SK-N-SH (cell line): Measurements from ENCODE around the gene CYP11A1. TPM values are rescaled to one million over a fixed set of nuclear protein-coding genes. Genes with fewer than 3 reads are reported as not detected.

Experiments used
- CTCF ChIA-PET: fragments of 300-600, 350-600 bp; formaldehyde crosslinking; extraction: SDS; loops from one replicate; lab custom pipeline; 2021; lab: Yijun Ruan, JAX
- POLR2A ChIA-PET: fragments of 350-600 bp; sonication (Branson Sonifier 250); formaldehyde crosslinking; extraction: SDS; loops from one replicate; lab custom pipeline; 2020; ENCODE audit warnings: antibody characterized with exemption, inconsistent platforms; lab: Yijun Ruan, JAX
- DNase-seq: peaks from one replicate; pipeline ENCODE4 v3.0.0; 2012
- H2AFZ ChIP-seq: fragments of 200-600 bp; sonication (generic); 2 replicates; pipeline ENCODE4 v1.8.1; 2016; ENCODE audit warnings: antibody characterized with exemption, mild to moderate bottlenecking, low read depth
- H3F3A ChIP-seq: fragments of 200-600 bp; sonication (generic); replicated peaks from 2 replicates; pipeline ENCODE3; 2016; ENCODE audit warnings: antibody characterized with exemption, mild to moderate bottlenecking; ENCODE audit not compliant: insufficient read depth
- H3K27ac ChIP-seq, 2 experiments: fragments of 200-500 bp in 1 of 2; fragments of 200-600 bp in 1 of 2; sonication (Bioruptor generic) in 1 of 2; sonication (generic), shearing (Covaris generic) in 1 of 2; 2 replicates each; pipeline versions ENCODE4 v1.5.1 to v1.6.1; 2014 to 2016; ENCODE audit warnings: low read depth in 2 of 2, inconsistent platforms in 1 of 2, low read length in 1 of 2, mild to moderate bottlenecking in 1 of 2, mixed read lengths in 1 of 2
- H3K27me3 ChIP-seq: fragments of 200-600 bp; sonication (generic), shearing (Covaris generic); 2 replicates; pipeline ENCODE4 v1.6.1; 2016; ENCODE audit warnings: mixed run types; ENCODE audit not compliant: insufficient read depth
- H3K36me3 ChIP-seq, 2 experiments: fragments of 200-500 bp in 1 of 2; fragments of 200-600 bp in 1 of 2; sonication (Bioruptor generic) in 1 of 2; sonication (generic) in 1 of 2; replicated peaks in 1 of 2; 2 replicates each; pipeline versions ENCODE3 to v1.5.1; 2014 to 2016; ENCODE audit warnings: low read length in 1 of 2, mild to moderate bottlenecking in 1 of 2; ENCODE audit not compliant: insufficient read depth in 2 of 2, control insufficient read depth in 1 of 2
- H3K4me1 ChIP-seq, 2 experiments: fragments of 200-500 bp in 1 of 2; fragments of 200-600 bp in 1 of 2; sonication (Bioruptor generic) in 1 of 2; sonication (generic), shearing (Covaris generic) in 1 of 2; 2 replicates each; pipeline versions ENCODE4 v1.5.1 to v1.6.1; 2014 to 2016; ENCODE audit warnings: low read depth in 1 of 2, low read length in 1 of 2, mixed run types in 1 of 2; ENCODE audit not compliant: insufficient read depth in 2 of 2, control insufficient read depth in 1 of 2
- H3K4me2 ChIP-seq: fragments of 200-600 bp; sonication (generic), shearing (Covaris generic); 2 replicates; pipeline ENCODE4 v1.6.1; 2017; ENCODE audit warnings: mixed run types
- H3K4me3 ChIP-seq, 2 experiments: fragments of 200-500 bp in 1 of 2; fragments of 200-600 bp in 1 of 2; sonication (Bioruptor generic) in 1 of 2; sonication (generic), shearing (Covaris generic) in 1 of 2; 2 replicates each; pipeline versions ENCODE4 v1.5.1 to v1.8.1; 2014 to 2016; ENCODE audit warnings: low read depth in 2 of 2, inconsistent platforms in 1 of 2, low read length in 1 of 2, mild to moderate bottlenecking in 1 of 2, mixed read lengths in 1 of 2, moderate library complexity in 1 of 2
- H3K79me2 ChIP-seq: fragments of 200-600 bp; sonication (generic); 2 replicates; pipeline ENCODE4 v1.8.1; 2017; ENCODE audit warnings: mild to moderate bottlenecking; ENCODE audit not compliant: insufficient read depth
- H3K9ac ChIP-seq: fragments of 200-600 bp; sonication (generic); 2 replicates; pipeline ENCODE4 v1.6.1; 2017; ENCODE audit warnings: mixed run types
- H3K9me2 ChIP-seq: fragments of 200-600 bp; sonication (generic); 2 replicates; pipeline ENCODE4 v1.6.1; 2017; ENCODE audit warnings: mixed run types
- H3K9me3 ChIP-seq: fragments of 200-600 bp; sonication (generic); 2 replicates; pipeline ENCODE4 v1.6.1; 2017; ENCODE audit warnings: mixed run types, mild to moderate bottlenecking, moderate library complexity
- H4K20me1 ChIP-seq: fragments of 200-600 bp; sonication (generic); 2 replicates; pipeline ENCODE4 v1.6.1; 2017; ENCODE audit warnings: mild to moderate bottlenecking, mixed run types; ENCODE audit not compliant: insufficient read depth
- CHD2 ChIP-seq: fragments of 150-350 bp; IDR thresholded peaks from 2 replicates; pipeline ENCODE4 v1.6.1; 2018; ENCODE audit warnings: low read length; ENCODE audit not compliant: partially characterized antibody
- CTCF ChIP-seq: fragments of 200-600 bp; sonication (generic); IDR thresholded peaks from 2 replicates; pipeline ENCODE4 v1.6.1; 2017; ENCODE audit warnings: antibody characterized with exemption, mild to moderate bottlenecking, moderate library complexity
- EP300 ChIP-seq, 2 experiments: IDR thresholded peaks; 2 replicates each; pipeline versions ENCODE4 v1.4.0 to v1.6.1; 2012; ENCODE audit warnings: borderline replicate concordance in 1 of 2, low read depth in 1 of 2, low read length in 1 of 2
- FOSL2 ChIP-seq: IDR thresholded peaks from 2 replicates; pipeline ENCODE4 v1.4.0; 2012; ENCODE audit warnings: low read depth, mild to moderate bottlenecking, moderate library complexity, borderline replicate concordance
- FOXJ3 ChIP-seq: sonication (generic); formaldehyde crosslinking; IDR thresholded peaks from 2 replicates; pipeline ENCODE4 v1.5.1; 2020; ENCODE audit warnings: mild to moderate bottlenecking, missing genetic modification reagents
- GATA2 ChIP-seq: sonication (generic); formaldehyde crosslinking; IDR thresholded peaks from 2 replicates; pipeline ENCODE4 v1.5.0; 2020; ENCODE audit warnings: mild to moderate bottlenecking, missing genetic modification reagents
- IRF3 ChIP-seq: fragments of 150-350 bp; IDR thresholded peaks from 2 replicates; pipeline ENCODE4 v1.6.1; 2016; ENCODE audit warnings: mild to moderate bottlenecking, low read depth, low read length
- JUND ChIP-seq: IDR thresholded peaks from 2 replicates; pipeline ENCODE4 v1.4.0; 2012
- MAX ChIP-seq: IDR thresholded peaks from 2 replicates; pipeline ENCODE4 v1.4.0; 2012; ENCODE audit warnings: low read depth
- MEF2A ChIP-seq: IDR thresholded peaks from 2 replicates; pipeline ENCODE4 v1.4.0; 2012; ENCODE audit warnings: low read depth, borderline replicate concordance
- MXI1 ChIP-seq: IDR thresholded peaks from 2 replicates; pipeline ENCODE4 v1.6.1; 2012; ENCODE audit warnings: mild to moderate bottlenecking, low read depth, low read length, improper control_type of control experiment
- NRF1 ChIP-seq: IDR thresholded peaks from 2 replicates; pipeline ENCODE4 v1.6.1; 2012; ENCODE audit warnings: low read depth, mild to moderate bottlenecking, low read length
- POLR2AphosphoS5 ChIP-seq: IDR thresholded peaks from 2 replicates; pipeline ENCODE4 v1.6.1; 2012; ENCODE audit warnings: low read depth, low read length
- RAD21 ChIP-seq: IDR thresholded peaks from 2 replicates; pipeline ENCODE4 v1.6.1; 2012; ENCODE audit warnings: mild to moderate bottlenecking, low read length
- RXRA ChIP-seq: IDR thresholded peaks from 2 replicates; pipeline ENCODE4 v1.4.0; 2012; ENCODE audit warnings: low read depth, mild to moderate bottlenecking, borderline replicate concordance
- SMC3 ChIP-seq: IDR thresholded peaks from 2 replicates; pipeline ENCODE4 v1.6.1; 2012; ENCODE audit warnings: low read depth, low read length, improper control_type of control experiment
- TCF12 ChIP-seq: IDR thresholded peaks from 2 replicates; pipeline ENCODE4 v1.4.0; 2012
- TEAD4 ChIP-seq: IDR thresholded peaks from 2 replicates; pipeline ENCODE4 v1.4.0; 2012; ENCODE audit warnings: mild to moderate bottlenecking, borderline replicate concordance; ENCODE audit not compliant: insufficient read depth
- USF2 ChIP-seq: fragments of 150-350 bp; IDR thresholded peaks from 2 replicates; pipeline ENCODE4 v1.6.1; 2017; ENCODE audit warnings: antibody characterized with exemption, low read length, low read depth, borderline replicate concordance
- WGBS: methylation state at CpG from one replicate; pipeline ENCODE4 v1.1.6; 2017; ENCODE audit warnings: low lambda C conversion rate; 5-methylcytosine and 5-hydroxymethylcytosine counted together
- polyA plus RNA-seq, 3 experiments: library from polyadenylated mRNA; depleted of rRNA; stranded (reverse); fragments of >200 nt; gene quantifications; 2 replicates each; pipeline ENCODE4 v1.2.3, GENCODE V29; 2012

Gene CYP11A1
- polyA plus RNA-seq, 1 of the 3 experiments (the other 2 are of a cell fraction) = 0.08 TPM

- no peaks in the 10 kb centered on the region for H4K20me1 ChIP-seq
- no peak overlapping the region for H3K4me2 ChIP-seq
- H3K4me1 ChIP-seq = peaks cover 0 to 12% of the 10 kb centered on the region in 2 experiments; a peak in 2 of 4 replicates
- no peak for DNase-seq
- no peaks in the 10 kb centered on the region for H3K79me2 ChIP-seq
- H3K9me2 ChIP-seq = no peaks in the 10 kb centered on the region
- H3K4me3 ChIP-seq = no peak overlapping the region
- ChIA-PET CTCF (interaction anchor here (1.2 to 1.6 kb wide), 5 partner anchors 24 to 226 kb away, joined by 3 to 6 read pairs (median 3); no protein-coding TSS in a partner anchor), POLR2A (interaction anchor here (1.1 kb wide), 1 partner anchor 11 kb away, joined by 3 read pairs; no protein-coding TSS in a partner anchor)
- H3K27ac ChIP-seq = no peak overlapping the region
- peaks cover 7% of the 10 kb centered on the region for H3F3A ChIP-seq
- no peaks in the 10 kb centered on the region for H3K27me3 ChIP-seq
- WGBS = 85% methylated on average over 3 of the region's 7 CpGs
- no peak overlapping the region for H2AFZ ChIP-seq
- H3K36me3 ChIP-seq = no peaks in the 10 kb centered on the region
- H3K9ac ChIP-seq = no peak overlapping the region
- TF ChIP-seq FOXJ3 (CRISPR knock-in tag) = no peak
- TF ChIP-seq FOSL2 = no peak
- TF ChIP-seq JUND = no peak
- TF ChIP-seq SMC3 = no peak
- no peak for TF ChIP-seq NRF1
- no peak for TF ChIP-seq TEAD4
- no peak for TF ChIP-seq GATA2
- TF ChIP-seq EP300 (IDR thresholded peaks at IDR 0.05; ENCODE audit: borderline replicate concordance in 1 of 2, low read depth in 1 of 2, low read length in 1 of 2) = no peak
- no peak for TF ChIP-seq TCF12
- TF ChIP-seq USF2 = no peak
- no peak for TF ChIP-seq CTCF
- no peak for TF ChIP-seq MEF2A
- no peak for TF ChIP-seq RXRA
- TF ChIP-seq POLR2AphosphoS5 = no peak
- TF ChIP-seq CHD2 = no peak
- no peak for TF ChIP-seq IRF3
- TF ChIP-seq MXI1 = no peak
- no peak for TF ChIP-seq RAD21
- no peak for TF ChIP-seq MAX
- no peaks in the 10 kb centered on the region for H3K9me3 ChIP-seq
These were observed 41.8 kb upstream of the CYP11A1 start for GRCh38 chr15:74409225-74409624.
